ENCODE results near the gene TMEM167A. TPM values are rescaled to one million over a fixed set of nuclear protein-coding genes. Genes with fewer than 3 reads are reported as not detected.

TMEM167A gene
- total RNA-seq, 2 donors from 2014 or later, result 89.4 to 114 TPM

DNA sequence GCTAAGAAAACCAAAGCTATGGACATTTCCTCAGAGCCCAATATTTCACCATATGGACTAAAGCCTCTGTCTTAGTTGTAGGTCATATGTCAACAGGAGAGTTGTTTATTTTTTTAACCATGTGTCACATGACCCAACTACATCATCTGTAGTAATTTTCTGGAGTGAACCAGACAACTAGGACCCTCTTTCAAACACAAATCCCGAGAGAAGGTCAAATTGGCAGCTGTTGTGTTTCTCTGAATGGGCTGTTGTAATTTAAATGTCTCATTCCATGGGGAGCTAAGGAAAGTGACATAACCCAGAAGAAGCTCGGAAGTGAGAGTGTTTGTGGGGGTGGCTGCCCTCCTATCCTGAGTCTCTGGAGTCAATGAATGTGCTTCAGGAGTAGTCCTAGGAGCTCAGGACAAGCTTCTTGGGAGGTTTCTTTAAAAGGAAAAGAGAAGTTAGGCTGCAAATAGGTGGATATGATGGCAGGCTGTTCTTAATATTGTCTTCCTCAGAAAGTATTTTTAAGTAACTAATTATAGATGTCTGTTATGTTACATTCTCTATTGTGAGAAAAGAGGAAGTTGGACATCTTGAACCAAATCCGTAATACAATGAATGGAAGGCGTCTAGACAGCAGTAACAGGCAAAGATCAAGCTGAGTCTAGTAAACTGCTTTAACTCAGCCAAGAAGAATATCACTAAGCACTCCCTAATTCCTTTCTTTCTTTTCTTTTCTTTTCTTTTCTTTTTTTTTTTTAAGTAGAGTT lies 50.1 kb downstream of the TMEM167A start:
- Histone ChIP-seq H3K4me3 (no peak overlapping the region), H3K27ac (no peak overlapping the region), H3K4me1 (no peaks in the 10 kb centered on the region), H3K9me3 (no peaks in the 10 kb centered on the region), H3K27me3 (no peaks in the 10 kb centered on the region), H3K36me3 (no peaks in the 10 kb centered on the region), H3K9ac (ENCODE audit: low read depth in 2 of 2, low read length in 2 of 2) (no peak overlapping the region)
- DNase-seq, result no peak
- TF ChIP-seq, protein P1, sequence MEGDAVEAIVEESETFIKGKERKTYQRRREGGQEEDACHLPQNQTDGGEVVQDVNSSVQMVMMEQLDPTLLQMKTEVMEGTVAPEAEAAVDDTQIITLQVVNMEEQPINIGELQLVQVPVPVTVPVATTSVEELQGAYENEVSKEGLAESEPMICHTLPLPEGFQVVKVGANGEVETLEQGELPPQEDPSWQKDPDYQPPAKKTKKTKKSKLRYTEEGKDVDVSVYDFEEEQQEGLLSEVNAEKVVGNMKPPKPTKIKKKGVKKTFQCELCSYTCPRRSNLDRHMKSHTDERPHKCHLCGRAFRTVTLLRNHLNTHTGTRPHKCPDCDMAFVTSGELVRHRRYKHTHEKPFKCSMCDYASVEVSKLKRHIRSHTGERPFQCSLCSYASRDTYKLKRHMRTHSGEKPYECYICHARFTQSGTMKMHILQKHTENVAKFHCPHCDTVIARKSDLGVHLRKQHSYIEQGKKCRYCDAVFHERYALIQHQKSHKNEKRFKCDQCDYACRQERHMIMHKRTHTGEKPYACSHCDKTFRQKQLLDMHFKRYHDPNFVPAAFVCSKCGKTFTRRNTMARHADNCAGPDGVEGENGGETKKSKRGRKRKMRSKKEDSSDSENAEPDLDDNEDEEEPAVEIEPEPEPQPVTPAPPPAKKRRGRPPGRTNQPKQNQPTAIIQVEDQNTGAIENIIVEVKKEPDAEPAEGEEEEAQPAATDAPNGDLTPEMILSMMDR (IDR thresholded peaks at IDR 0.05), result no peak
- intact Hi-C loops (cut with DNase I), result no loop called here

DNA sequence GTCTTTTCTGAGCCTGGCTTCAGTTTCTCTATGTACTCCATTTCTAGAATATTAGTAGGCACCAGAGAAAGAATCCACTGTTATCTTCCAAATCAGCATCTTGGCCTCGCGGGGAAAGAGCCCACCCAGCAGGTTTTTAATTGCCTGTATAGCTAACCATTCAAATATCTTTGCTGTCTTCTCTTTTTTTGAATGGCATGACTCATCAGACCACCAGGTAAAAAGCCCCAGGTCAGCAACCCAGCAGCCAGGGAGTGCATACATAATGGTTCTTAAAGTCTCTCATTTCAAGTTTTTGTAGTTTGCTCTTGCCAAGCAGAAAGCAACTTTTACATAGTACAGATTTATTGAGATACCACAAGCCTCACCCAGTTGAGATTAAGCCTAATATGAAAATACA lies 50.7 kb downstream of the TMEM167A start:
- Histone ChIP-seq H3K4me3 (no peak overlapping the region), H3K9me3 (no peaks in the 10 kb centered on the region), H3K36me3 (no peaks in the 10 kb centered on the region), H3K4me1 (no peaks in the 10 kb centered on the region), H3K9ac (ENCODE audit: low read depth in 2 of 2, low read length in 2 of 2) (no peak overlapping the region), H3K27me3 (no peaks in the 10 kb centered on the region), H3K27ac (no peak overlapping the region)
- intact Hi-C loops (cut with DNase I), result no loop called here
- DNase-seq, result no peak
- TF ChIP-seq, protein P1 (IDR thresholded peaks at IDR 0.05), result no peak

DNA sequence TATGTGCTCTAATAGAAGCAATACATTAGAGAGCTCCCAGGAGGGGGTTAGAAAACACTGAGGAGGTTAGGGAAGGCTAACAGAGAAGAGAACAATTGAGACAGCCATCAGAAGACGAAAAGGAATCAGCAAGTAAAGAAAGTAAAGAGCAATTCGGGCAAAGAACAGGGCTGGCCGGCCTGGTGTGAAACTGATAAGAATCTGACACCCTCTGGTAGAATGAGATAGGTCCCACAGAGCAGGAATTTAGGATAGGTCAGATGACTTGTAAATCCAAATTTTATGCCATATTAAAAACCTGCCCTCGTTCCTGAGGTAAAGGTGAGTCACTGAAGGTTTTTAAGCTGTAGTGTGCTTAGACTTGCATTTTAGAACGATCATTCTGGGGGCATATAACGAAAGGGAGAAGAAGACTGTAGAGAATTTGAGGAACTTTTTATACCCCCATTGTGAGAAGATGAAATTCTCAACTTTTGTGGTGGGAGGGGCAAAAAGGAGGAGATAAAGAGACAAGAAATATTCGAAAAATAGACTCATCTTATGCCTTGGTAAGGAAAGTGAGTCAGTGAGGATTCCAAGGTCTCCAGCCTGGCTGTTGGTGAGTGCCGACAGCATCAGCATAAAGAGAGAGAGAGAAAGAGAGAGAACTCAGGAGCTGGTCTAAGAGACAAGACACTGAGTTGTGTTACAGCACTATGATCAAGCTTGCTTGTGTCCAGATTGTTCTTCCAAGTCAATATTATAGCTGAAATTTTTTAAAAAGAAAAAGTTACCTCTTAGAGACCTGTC lies 51.3 kb downstream of the TMEM167A start:
- Histone ChIP-seq H3K27me3 (no peaks in the 10 kb centered on the region), H3K36me3 (no peaks in the 10 kb centered on the region), H3K9me3 (no peaks in the 10 kb centered on the region), H3K9ac (ENCODE audit: low read depth in 2 of 2, low read length in 2 of 2) (no peak overlapping the region), H3K27ac (no peak overlapping the region), H3K4me1 (no peaks in the 10 kb centered on the region), H3K4me3 (no peak overlapping the region)
- intact Hi-C loops (cut with DNase I), result no loop called here
- TF ChIP-seq, protein P1 (IDR thresholded peaks at IDR 0.05), result no peak
- DNase-seq, result no peak

DNA sequence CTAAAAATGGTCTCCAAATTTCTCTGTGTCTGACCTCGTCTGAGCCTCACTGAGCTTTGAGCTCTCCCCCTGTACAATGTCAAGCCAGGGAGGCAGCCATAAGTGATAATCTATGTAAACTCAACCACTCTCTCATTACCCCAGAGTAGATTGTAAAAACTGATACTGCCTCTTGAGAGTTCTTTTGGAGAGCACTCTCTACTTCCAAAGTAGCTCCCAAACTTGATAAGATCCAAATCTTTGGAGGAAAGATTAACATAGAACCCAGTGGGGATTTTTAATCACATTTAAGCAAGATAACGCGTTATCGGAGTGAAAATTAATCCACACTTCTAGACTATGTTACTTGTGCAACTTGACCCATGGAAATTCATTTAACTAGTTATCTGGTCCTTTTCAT lies 54.9 kb downstream of the TMEM167A start:
- no peak for DNase-seq
- Histone ChIP-seq H3K4me1 (no peaks in the 10 kb centered on the region), H3K27ac (no peak overlapping the region), H3K4me3 (no peak overlapping the region), H3K27me3 (no peaks in the 10 kb centered on the region), H3K36me3 (no peaks in the 10 kb centered on the region), H3K9ac (ENCODE audit: low read depth in 2 of 2, low read length in 2 of 2) (no peak overlapping the region), H3K9me3 (no peaks in the 10 kb centered on the region)
- TF ChIP-seq, protein P1 (IDR thresholded peaks at IDR 0.05), result no peak
- intact Hi-C loops (cut with DNase I), result no loop called here

DNA sequence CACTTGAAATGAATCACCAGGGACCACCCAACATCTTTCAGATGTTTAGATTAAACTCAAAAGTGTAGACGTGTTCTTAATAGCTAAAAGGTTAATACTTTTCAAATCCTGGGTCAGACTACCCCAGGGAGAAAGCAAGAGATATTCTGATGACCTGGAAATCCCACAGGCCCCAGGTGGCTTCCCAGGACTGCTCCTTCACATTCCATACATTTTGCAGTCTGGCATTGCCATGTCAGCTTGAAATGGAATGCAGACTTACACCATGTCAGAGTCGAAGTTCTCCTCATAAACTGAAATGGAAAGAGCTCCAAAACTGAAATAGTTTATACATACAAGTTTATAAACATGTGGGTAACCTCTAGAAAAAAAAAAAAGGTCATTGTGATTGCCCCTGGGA lies 61.5 kb downstream of the TMEM167A start:
- TF ChIP-seq, protein P1 (IDR thresholded peaks at IDR 0.05), result no peak
- no peak for DNase-seq
- Histone ChIP-seq H3K9me3 (no peaks in the 10 kb centered on the region), H3K27ac (no peak overlapping the region), H3K9ac (ENCODE audit: low read depth in 2 of 2, low read length in 2 of 2) (no peak overlapping the region), H3K4me1 (no peaks in the 10 kb centered on the region), H3K4me3 (no peak overlapping the region), H3K27me3 (no peaks in the 10 kb centered on the region), H3K36me3 (no peaks in the 10 kb centered on the region)
- intact Hi-C loops (cut with DNase I), result no loop called here
